DND-41 (cell line): ENCODE results near the gene TMEM181.

ENCODE experiments used
- EZH2 ChIP-seq: IDR thresholded peaks from 3 replicates; pipeline ENCODE4 v1.6.1; 2012; ENCODE audit warnings: borderline replicate concordance, low read depth, mild to moderate bottlenecking, moderate library complexity, low read length, inconsistent platforms; ENCODE audit not compliant: severe bottlenecking
- TF ChIP-seq, protein P1 (sequence below): IDR thresholded peaks from 2 replicates; pipeline ENCODE4 v1.5.1; 2012; ENCODE audit warnings: borderline replicate concordance, low read length, moderate library complexity, mild to moderate bottlenecking; ENCODE audit not compliant: poor library complexity, severe bottlenecking; ENCODE audit errors: extremely low read depth

DNA sequence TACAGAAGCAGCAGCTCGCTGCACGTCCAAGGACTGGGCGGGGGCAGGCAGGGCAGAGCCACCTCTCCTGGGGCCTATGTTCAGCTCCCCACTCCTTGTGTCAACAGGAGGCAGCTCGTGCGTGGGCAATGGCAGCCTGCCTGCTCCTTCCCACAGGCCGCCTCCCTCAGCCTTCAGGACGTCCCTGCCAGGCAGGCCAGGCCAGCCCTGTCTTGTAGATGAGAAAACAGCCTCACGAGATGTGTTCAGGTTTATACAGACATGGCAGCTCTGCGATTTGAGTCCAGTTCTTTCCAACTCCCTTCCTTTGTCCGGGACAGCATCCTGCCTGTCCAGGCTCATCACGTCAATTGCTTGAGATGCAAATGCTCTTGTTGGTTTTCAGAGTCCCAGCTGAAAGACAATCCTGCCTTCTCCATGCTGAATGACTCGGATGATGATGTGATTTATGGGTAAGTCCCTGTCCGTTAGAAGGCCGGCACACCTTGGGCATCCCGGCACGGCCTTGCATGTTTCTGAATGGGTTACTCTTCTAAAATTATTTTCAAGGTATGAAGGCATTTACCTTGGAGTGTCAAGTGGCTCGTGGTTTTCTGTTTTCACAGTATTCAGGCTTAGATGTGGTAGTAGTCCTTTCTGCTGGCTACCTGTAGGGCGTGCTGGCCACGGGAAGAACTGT is 71.2 kb downstream of the TMEM181 start:
- TF ChIP-seq, protein P1, sequence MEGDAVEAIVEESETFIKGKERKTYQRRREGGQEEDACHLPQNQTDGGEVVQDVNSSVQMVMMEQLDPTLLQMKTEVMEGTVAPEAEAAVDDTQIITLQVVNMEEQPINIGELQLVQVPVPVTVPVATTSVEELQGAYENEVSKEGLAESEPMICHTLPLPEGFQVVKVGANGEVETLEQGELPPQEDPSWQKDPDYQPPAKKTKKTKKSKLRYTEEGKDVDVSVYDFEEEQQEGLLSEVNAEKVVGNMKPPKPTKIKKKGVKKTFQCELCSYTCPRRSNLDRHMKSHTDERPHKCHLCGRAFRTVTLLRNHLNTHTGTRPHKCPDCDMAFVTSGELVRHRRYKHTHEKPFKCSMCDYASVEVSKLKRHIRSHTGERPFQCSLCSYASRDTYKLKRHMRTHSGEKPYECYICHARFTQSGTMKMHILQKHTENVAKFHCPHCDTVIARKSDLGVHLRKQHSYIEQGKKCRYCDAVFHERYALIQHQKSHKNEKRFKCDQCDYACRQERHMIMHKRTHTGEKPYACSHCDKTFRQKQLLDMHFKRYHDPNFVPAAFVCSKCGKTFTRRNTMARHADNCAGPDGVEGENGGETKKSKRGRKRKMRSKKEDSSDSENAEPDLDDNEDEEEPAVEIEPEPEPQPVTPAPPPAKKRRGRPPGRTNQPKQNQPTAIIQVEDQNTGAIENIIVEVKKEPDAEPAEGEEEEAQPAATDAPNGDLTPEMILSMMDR, result no peak
- TF ChIP-seq EZH2, result no peak
